GM23338 (cell line): Measurements from ENCODE around the gene IFITM5. TPM values are rescaled to one million over a fixed set of nuclear protein-coding genes. Genes with fewer than 3 reads are reported as not detected.

Experiments used
- ATAC-seq: fragments of 200-7000 bp; cut with Tn5 transposase; 3 replicates; pipeline ENCODE4 v1.9.1; 2020
- DNase-seq: peaks from one replicate; pipeline ENCODE4 v3.0.0-alpha.2; 2015; ENCODE audit warnings: low spot score
- H2AFZ ChIP-seq: fragments of 200-600 bp; sonication (generic); 2 replicates; pipeline ENCODE4 v1.8.0; 2016; ENCODE audit warnings: antibody characterized with exemption, mild to moderate bottlenecking, moderate library complexity
- H3F3A ChIP-seq: fragments of 200-600 bp; sonication (generic); replicated peaks from 2 replicates; pipeline ENCODE4 v1.8.0; 2017; ENCODE audit warnings: antibody characterized with exemption, mixed run types, low read depth
- H3K27ac ChIP-seq: fragments of 200-600 bp; sonication (generic); 2 replicates; pipeline ENCODE4 v1.6.1; 2016; ENCODE audit warnings: low read depth
- H3K27me3 ChIP-seq: fragments of 200-600 bp; sonication (generic); 2 replicates; pipeline ENCODE4 v1.8.0; 2016; ENCODE audit warnings: mild to moderate bottlenecking, mixed run types, moderate library complexity; ENCODE audit not compliant: insufficient read depth
- H3K36me3 ChIP-seq: fragments of 200-600 bp; sonication (generic); 2 replicates; pipeline ENCODE4 v1.8.0; 2016; ENCODE audit warnings: mild to moderate bottlenecking; ENCODE audit not compliant: insufficient read depth
- H3K4me1 ChIP-seq: fragments of 200-600 bp; sonication (generic); 2 replicates; pipeline ENCODE4 v1.8.0; 2016; ENCODE audit warnings: mild to moderate bottlenecking, moderate library complexity; ENCODE audit not compliant: insufficient read depth
- H3K4me2 ChIP-seq: fragments of 200-600 bp; sonication (generic); 2 replicates; pipeline ENCODE4 v1.7.1; 2017; ENCODE audit warnings: mixed run types
- H3K4me3 ChIP-seq: fragments of 200-600 bp; sonication (generic); 2 replicates; pipeline ENCODE4 v1.6.1; 2016; ENCODE audit warnings: mixed run types
- H3K79me2 ChIP-seq: fragments of 200-600 bp; sonication (generic); replicated peaks from 2 replicates; pipeline ENCODE4 v1.8.0; 2017; ENCODE audit warnings: mild to moderate bottlenecking; ENCODE audit not compliant: insufficient read depth
- H3K9me2 ChIP-seq: fragments of 200-600 bp; sonication (generic); 2 replicates; pipeline ENCODE4 v1.8.0; 2017; ENCODE audit not compliant: insufficient read depth
- H4K20me1 ChIP-seq: fragments of 200-600 bp; sonication (generic); replicated peaks from 2 replicates; pipeline ENCODE4 v1.8.0; 2017; ENCODE audit warnings: mild to moderate bottlenecking; ENCODE audit not compliant: insufficient read depth
- H3K27ac Mint-ChIP-seq: 2 replicates; pipeline ENCODE4 v1.8.0; 2020; ENCODE audit warnings: inconsistent platforms, mild to moderate bottlenecking, moderate library complexity, mixed read lengths
- H3K27me3 Mint-ChIP-seq: 3 replicates; pipeline ENCODE4 v1.8.0; 2022; ENCODE audit warnings: low read depth, mild to moderate bottlenecking, moderate library complexity, mixed read lengths, inconsistent platforms; ENCODE audit not compliant: insufficient read depth, poor library complexity
- H3K36me3 Mint-ChIP-seq: 3 replicates; pipeline ENCODE4 v1.8.0; 2021; ENCODE audit warnings: low read depth, mild to moderate bottlenecking, inconsistent platforms, moderate library complexity, mixed read lengths
- H3K4me1 Mint-ChIP-seq: 3 replicates; pipeline ENCODE4 v1.8.0; 2020; ENCODE audit warnings: mild to moderate bottlenecking, inconsistent platforms, mixed read lengths
- H3K4me3 Mint-ChIP-seq: 3 replicates; pipeline ENCODE4 v1.8.0; 2021; ENCODE audit warnings: moderate library complexity, mild to moderate bottlenecking, inconsistent platforms, mixed read lengths
- H3K9me3 Mint-ChIP-seq: 3 replicates; pipeline ENCODE4 v1.8.0; 2020; ENCODE audit warnings: moderate library complexity, mild to moderate bottlenecking, inconsistent platforms, mixed read lengths
- CREB1 ChIP-seq: fragments of 250-450 bp; sonication (Bioruptor Pico); IDR thresholded peaks from 2 replicates; pipeline ENCODE4 v1.5.0; 2020; ENCODE audit warnings: low read depth, mild to moderate bottlenecking, moderate library complexity
- EZH2 ChIP-seq: fragments of 200-600 bp; sonication (generic); IDR thresholded peaks from one replicate; pipeline ENCODE4 v1.8.0; 2017; ENCODE audit warnings: antibody characterized with exemption, mild to moderate bottlenecking, low read depth; ENCODE audit not compliant: unreplicated experiment
- EZH2phosphoT487 ChIP-seq: fragments of 200-600 bp; sonication (generic); IDR thresholded peaks from one replicate; pipeline ENCODE4 v1.8.1; 2018; ENCODE audit warnings: antibody characterized with exemption; ENCODE audit not compliant: unreplicated experiment
- JUNB ChIP-seq: IDR thresholded peaks from one replicate; pipeline ENCODE4 v1.6.1; 2016; ENCODE audit warnings: antibody characterized with exemption; ENCODE audit not compliant: unreplicated experiment
- POLR2AphosphoS5 ChIP-seq: IDR thresholded peaks from 2 replicates; pipeline ENCODE4 v1.6.1; 2016; ENCODE audit warnings: antibody characterized with exemption, low read depth
- ZNF462 ChIP-seq: fragments of 250-450 bp; sonication (Bioruptor Pico); IDR thresholded peaks from 2 replicates; pipeline ENCODE4 v1.5.0; 2020; ENCODE audit warnings: mild to moderate bottlenecking, moderate library complexity
- polyA plus RNA-seq: library from polyadenylated mRNA; unstranded; fragments of >200 nt; fragmentation: Nextera tagmentation; extraction: Ambion mirVana; gene quantifications from 2 replicates; pipeline ENCODE4 v1.2.1, GENCODE V29; 2016
- total RNA-seq: library from RNA; depleted of rRNA; stranded (reverse); fragments of >200 nt; shearing (Covaris generic); gene quantifications from 2 replicates; pipeline ENCODE4 v1.2.3, GENCODE V29; 2014

IFITM5 gene
- total and polyA plus RNA-seq, 2 experiments from 2014 or later, result not detected

GRCh38 chr11:297051-297585 is 2.2 kb downstream of the IFITM5 start (continued):
- no peak for TF ChIP-seq ZNF462 (CRISPR knock-in tag)

DNA sequence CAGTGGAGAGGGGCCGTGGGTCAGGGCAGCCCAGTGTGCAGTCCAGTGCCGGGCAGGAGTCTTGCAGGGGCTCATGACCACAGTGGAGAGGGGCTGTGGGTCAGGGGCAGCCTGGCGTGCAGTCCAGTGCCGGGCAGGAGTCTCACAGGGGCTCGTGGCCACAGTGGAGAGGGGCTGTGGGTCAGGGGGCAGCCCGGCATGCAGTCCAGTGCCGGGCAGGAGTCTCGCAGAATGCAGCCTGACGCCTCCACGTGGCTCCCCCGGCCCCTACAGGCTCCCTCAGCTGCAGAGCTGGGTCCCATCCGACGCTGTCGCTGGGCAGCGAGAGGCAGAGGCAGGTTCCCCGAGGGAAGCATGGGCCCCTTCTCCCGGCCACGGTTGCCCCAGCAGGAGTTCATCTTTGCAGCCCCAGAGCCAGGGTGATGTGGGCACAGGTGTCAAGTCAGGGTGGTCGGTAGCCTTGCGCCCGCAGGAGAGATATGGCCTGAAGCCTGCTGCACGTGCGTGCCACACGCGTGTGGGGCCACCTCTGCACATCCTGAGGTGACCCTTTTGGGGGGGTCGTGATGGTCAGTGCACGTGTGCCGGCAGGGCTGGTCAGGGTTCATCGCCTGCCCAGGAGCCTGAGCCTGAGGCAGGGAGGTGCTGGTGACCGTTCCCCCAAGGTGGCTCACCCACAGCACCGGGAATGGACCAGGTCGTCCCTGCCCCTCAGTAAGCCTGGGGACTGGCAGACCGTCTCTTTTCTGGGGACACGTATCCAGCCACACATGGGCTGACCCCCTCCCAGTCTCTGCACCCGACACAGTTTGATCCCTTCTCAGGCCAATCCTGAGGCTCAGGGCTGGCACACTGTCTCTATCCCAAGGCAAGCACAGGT is 2.9 kb downstream of the IFITM5 start:
- no peak for ATAC-seq

More for the DNA sequence above, 2.9 kb downstream of the IFITM5 start:
- Mint-ChIP-seq H3K4me1 (peaks cover 23% of the 10 kb centered on the region), H3K4me3 (no peak overlapping the region), H3K36me3 (peaks cover 6% of the 10 kb centered on the region; the same call in 1 of the 3 replicates), H3K27ac (no peak overlapping the region), H3K27me3 (peaks cover 5% of the 10 kb centered on the region), H3K9me3 (no peaks in the 10 kb centered on the region)
- TF ChIP-seq CREB1 (CRISPR knock-in tag), result no peak
- no peak for TF ChIP-seq JUNB
- no peak for TF ChIP-seq POLR2AphosphoS5
- no peak for TF ChIP-seq EZH2
- no peak for TF ChIP-seq EZH2phosphoT487
- no peak for TF ChIP-seq ZNF462 (CRISPR knock-in tag)
- Histone ChIP-seq H3K36me3 (no peaks in the 10 kb centered on the region), H3K4me3 (no peak overlapping the region), H3K4me2 (no peak overlapping the region), H3K79me2 (no peaks in the 10 kb centered on the region), H4K20me1 (no peaks in the 10 kb centered on the region), H3F3A (0 out of 2 replicates have a peak, but pooled peaks cover 8% of the 10 kb centered on the region), H3K27ac (no peak overlapping the region), H3K4me1 (peaks cover 18% of the 10 kb centered on the region), H3K27me3 (no peaks in the 10 kb centered on the region), H2AFZ (no peak overlapping the region), H3K9me2 (no peaks in the 10 kb centered on the region)
- DNase-seq, result no peak
